BLaER1 treated with 17β-estradiol and CSF1 and Interleukin-3, amounts not matched to agents 10 nM and 100 nM (cell line): ENCODE results near the gene XPC.
"Not testable (repeated sequence)": the region's sequence is repeated elsewhere in the genome, so short reads cannot be mapped to it uniquely, and the experiment has no call there.

Source experiments
- H3K27ac ChIP-seq, 11 experiments: shearing (Covaris generic); formaldehyde crosslinking; 2 replicates each; pipeline ENCODE4 v1.8.1; 2022
- H3K27me3 ChIP-seq, 11 experiments: shearing (Covaris generic); formaldehyde crosslinking; 2 replicates each; pipeline ENCODE4 v1.8.1; 2022
- H3K36me3 ChIP-seq, 11 experiments: shearing (Covaris generic); formaldehyde crosslinking; 2 replicates each; pipeline ENCODE4 v1.8.1; 2022
- H3K4me1 ChIP-seq, 10 experiments: shearing (Covaris generic); formaldehyde crosslinking; 2 replicates each; pipeline ENCODE4 v1.8.1; 2022
- H3K4me2 ChIP-seq, 11 experiments: shearing (Covaris generic); formaldehyde crosslinking; 2 replicates each; pipeline ENCODE4 v1.8.1; 2022
- H3K4me3 ChIP-seq, 10 experiments: shearing (Covaris generic); formaldehyde crosslinking; 2 replicates each; pipeline ENCODE4 v1.8.1; 2022
- H3K9ac ChIP-seq, 11 experiments: shearing (Covaris generic); formaldehyde crosslinking; 2 replicates each; pipeline ENCODE4 v1.8.1; 2022
- H3K9me3 ChIP-seq, 11 experiments: shearing (Covaris generic); formaldehyde crosslinking; replicated peaks in 1 of 11; 2 replicates each; pipeline ENCODE4 v1.8.1; 2022
- H4K20me1 ChIP-seq, 11 experiments: shearing (Covaris generic); formaldehyde crosslinking; 2 replicates each; pipeline ENCODE4 v1.8.1; 2022
- Cebpa-rat ChIP-seq, 11 experiments: shearing (Covaris generic); IDR thresholded peaks; 2 replicates each; pipeline ENCODE4 v1.8.1; 2022

XPC gene

DNA sequence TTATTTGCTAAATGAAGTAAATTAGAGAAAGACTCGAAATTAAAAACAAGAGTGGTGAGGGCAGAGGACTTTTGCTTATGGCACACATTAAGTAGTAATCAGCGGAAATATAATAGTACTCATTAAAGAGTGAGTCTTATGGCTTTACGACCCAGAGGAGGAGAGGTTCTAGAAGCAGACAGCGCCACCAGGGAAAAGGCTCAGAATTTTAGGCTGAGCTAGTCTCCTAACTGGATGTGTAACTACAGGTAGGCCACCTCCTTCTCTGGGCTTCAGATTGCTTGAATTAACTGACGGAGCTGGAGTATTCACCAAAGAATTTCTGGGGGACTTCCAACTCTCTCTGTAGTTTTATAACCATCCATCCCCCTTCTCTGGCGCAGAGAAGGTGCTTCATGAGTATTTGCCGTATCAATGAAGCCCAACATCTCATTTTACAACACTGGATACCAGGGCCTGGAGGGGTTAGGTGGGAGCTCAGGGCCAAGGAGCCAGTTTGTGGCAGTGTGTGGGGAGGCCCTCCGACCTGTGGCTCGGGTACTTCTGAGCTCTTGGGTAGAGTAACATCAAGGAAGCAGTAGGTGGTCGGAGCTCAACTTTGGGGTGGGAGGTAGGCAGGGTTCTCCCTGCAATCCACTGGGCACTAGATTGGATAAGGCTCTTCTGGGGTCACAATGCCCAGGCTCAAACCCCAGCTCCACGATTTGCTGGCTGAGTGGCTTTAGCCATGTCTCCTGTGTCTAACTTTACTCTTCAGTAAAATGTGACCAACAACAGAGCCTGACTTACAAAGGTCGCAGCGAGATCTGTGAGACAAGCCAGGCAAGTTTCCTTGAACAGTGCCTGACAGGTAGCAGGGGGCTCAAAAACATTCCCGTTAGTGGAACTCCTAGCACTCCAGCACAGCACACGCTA, 54.8 kb downstream of the XPC start:
- peaks cover 38 to 66% (median 49%) of the 10 kb centered on the region in 11 experiments for H3K36me3 ChIP-seq
- H3K27ac ChIP-seq, result peak overlapping the region; percentile 92 to 99 (median 96); a peak in 21 of 22 replicates
- peaks cover 30 to 63% (median 41%) of the 10 kb centered on the region in 10 experiments for H3K4me1 ChIP-seq
- H3K4me3 ChIP-seq, result peak overlapping the region; percentile 82 to 99 (median 87)
- H3K9me3 ChIP-seq, result peaks cover 0 to 1% (median 0%) of the 10 kb centered on the region in 11 experiments; a peak in 2 of 22 replicates
- peak overlapping the region; percentile 92 to 99 (median 95) for H3K9ac ChIP-seq
- H4K20me1 ChIP-seq, result peaks cover 26 to 45% (median 35%) of the 10 kb centered on the region in 11 experiments; a peak in 21 of 22 replicates
- H3K27me3 ChIP-seq, result no peaks in the 10 kb centered on the region
- no peak for TF ChIP-seq Cebpa-rat (IDR thresholded peaks at IDR 0.05)
- peak overlapping the region; percentile 90 to 99 (median 94) for H3K4me2 ChIP-seq

DNA sequence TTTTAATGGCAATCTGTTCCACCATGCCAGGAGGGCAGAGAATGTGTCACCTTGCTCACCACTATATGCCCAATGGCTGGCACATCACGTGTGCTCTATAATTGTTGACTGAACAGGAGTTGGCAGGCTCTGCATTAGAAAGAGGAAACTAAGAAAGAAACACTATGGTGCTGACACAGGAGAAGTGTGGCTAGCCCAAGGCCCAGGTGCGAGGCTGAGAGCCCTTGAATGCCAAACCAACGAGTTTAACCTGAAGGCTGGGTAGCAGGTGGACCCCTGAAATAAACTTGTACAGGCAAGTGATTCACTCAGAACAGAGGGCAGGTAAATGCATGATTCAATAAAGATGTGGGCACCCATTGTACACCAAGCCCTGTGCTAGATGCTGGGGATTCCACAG, 56.1 kb downstream of the XPC start:
- Histone ChIP-seq H3K4me1 (peaks cover 27 to 53% (median 35%) of the 10 kb centered on the region in 10 experiments), H3K27me3 (no peaks in the 10 kb centered on the region), H3K9me3 (no peaks in the 10 kb centered on the region), H3K9ac (peak overlapping the region in 1 of 11 experiments; percentile 9; a peak in 1 of 22 replicates), H4K20me1 (peaks cover 16 to 44% (median 34%) of the 10 kb centered on the region in 11 experiments; a peak in 21 of 22 replicates), H3K4me2 (peak overlapping the region in 9 of 11 experiments; percentile 90 to 99 (median 94); a peak in 12 of 22 replicates), H3K27ac (no peak overlapping the region), H3K36me3 (peaks cover 29 to 66% (median 49%) of the 10 kb centered on the region in 11 experiments; a peak in 21 of 22 replicates), H3K4me3 (no peak overlapping the region)
- no peak for TF ChIP-seq Cebpa-rat (IDR thresholded peaks at IDR 0.05)

DNA sequence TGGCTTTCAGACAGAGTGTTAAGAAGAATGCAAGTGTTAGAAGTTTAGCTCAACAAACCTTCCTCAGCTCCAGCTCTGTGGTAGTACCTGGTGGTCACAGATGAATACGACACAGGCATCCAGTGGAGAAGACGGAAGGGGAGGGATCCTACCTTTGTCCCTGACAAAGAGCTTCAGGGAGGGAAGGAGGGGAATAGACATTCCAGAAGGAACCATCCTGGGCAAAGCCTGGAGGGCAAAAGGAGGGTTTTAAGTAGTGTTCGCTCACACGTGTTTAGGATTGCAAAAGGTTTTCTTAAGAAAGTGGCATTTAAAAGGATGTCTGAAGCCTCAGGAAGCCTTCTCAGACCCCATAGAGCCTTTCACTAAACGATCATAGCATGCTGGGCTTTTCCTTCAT, 56.5 kb downstream of the XPC start:
- H3K36me3 ChIP-seq, result peaks cover 28 to 66% (median 49%) of the 10 kb centered on the region in 11 experiments; a peak in 21 of 22 replicates
- H3K27ac ChIP-seq, result no peak overlapping the region
- no peaks in the 10 kb centered on the region for H3K27me3 ChIP-seq
- H3K4me2 ChIP-seq, result 0 out of 22 replicates have a peak overlapping the region, but pooled peaks of 1 of the 11 experiments have one; percentile 95
- no peak overlapping the region for H3K4me3 ChIP-seq
- TF ChIP-seq Cebpa-rat (IDR thresholded peaks at IDR 0.05), result no peak
- H3K9ac ChIP-seq, result peak overlapping the region in 1 of 11 experiments; percentile 9; a peak in 1 of 22 replicates
- H3K9me3 ChIP-seq, result no peaks in the 10 kb centered on the region
- peaks cover 12 to 40% (median 34%) of the 10 kb centered on the region in 11 experiments; a peak in 21 of 22 replicates for H4K20me1 ChIP-seq
- H3K4me1 ChIP-seq, result peaks cover 23 to 49% (median 31%) of the 10 kb centered on the region in 10 experiments

DNA sequence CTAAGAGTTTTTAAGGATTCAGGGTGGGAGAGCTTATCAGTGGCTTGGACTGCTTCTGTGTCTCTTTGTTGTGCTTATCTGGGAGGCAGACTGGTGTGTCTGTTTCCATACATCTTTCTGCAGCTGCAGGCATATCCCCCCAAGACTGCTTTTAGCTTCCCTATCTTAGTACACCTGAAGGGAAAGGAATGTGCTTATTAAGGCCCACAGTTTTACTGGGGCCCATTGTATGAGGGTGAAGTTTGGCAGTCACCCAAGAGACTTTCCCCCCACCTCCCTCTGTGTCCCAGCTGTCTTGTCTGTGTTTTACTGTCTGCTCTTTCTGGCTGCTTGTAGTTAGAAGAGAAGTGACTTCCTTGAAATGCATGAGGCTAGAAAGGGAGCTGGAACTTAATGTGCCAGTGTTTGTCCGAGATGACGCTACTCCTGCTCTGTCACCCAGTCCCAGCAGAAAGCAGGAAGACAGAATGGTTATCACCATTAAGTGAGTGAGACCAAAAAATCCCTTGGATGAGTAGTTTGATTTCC, 57.4 kb downstream of the XPC start:
- peaks cover 35 to 69% (median 56%) of the 10 kb centered on the region in 11 experiments for H3K36me3 ChIP-seq
- not testable (repeated sequence) for H3K27ac ChIP-seq, H3K4me2 ChIP-seq

DNA sequence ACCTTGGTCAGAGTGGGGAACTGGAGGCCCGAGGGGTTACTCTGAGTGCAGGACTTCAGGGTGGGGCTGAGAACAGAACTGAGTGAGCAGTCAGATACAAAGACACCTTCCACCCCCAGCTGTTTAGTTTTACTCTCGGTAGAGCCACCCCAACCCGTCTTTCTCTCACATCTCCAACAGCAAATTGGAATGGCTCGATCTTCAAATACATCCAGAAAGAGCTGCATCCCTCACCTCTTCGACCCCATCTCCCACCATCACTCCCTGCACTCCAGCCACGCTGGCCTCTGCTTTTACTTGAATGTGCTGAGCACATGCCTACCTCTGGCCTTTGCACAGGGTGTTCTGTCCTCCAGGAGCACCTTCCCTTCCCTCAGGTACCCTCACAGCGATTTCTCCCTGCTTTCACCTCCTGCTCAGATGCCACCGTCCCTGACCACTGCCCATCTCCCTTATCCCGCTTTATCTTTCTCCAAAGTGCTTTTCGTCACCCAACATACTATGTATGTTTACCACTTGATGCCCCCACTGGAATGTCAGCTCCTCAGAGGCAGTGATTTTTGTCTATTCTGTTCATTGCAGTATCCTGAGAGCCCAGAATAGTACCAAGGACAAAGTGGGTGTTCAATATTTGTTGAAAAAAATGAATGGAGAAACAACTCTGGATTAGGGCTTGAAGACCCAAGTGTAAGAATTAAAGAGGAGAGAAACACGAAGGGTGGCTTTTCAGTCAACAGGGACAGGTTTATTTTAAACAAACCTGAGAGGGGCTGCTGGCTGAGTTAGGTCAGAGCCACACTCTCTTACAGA, 58.1 kb downstream of the XPC start:
- Histone ChIP-seq H3K27ac (no peak overlapping the region), H4K20me1 (peaks cover 0 to 41% (median 19%) of the 10 kb centered on the region in 11 experiments; a peak in 13 of 22 replicates), H3K4me2 (no peak overlapping the region), H3K9me3 (no peaks in the 10 kb centered on the region), H3K27me3 (no peaks in the 10 kb centered on the region), H3K4me1 (peaks cover 12 to 38% (median 18%) of the 10 kb centered on the region in 10 experiments), H3K9ac (no peak overlapping the region), H3K4me3 (no peak overlapping the region), H3K36me3 (peaks cover 42 to 76% (median 63%) of the 10 kb centered on the region in 11 experiments)
- TF ChIP-seq Cebpa-rat (IDR thresholded peaks at IDR 0.05), result no peak

More for the DNA sequence above, 57.4 kb downstream of the XPC start:
- not testable (repeated sequence) for H3K27me3 ChIP-seq, H3K9me3 ChIP-seq, H3K4me3 ChIP-seq, H3K9ac ChIP-seq
- peaks cover 14 to 40% (median 22%) of the 10 kb centered on the region in 10 experiments for H3K4me1 ChIP-seq
- peaks cover 4 to 40% (median 26%) of the 10 kb centered on the region in 11 experiments; a peak in 20 of 22 replicates for H4K20me1 ChIP-seq

DNA sequence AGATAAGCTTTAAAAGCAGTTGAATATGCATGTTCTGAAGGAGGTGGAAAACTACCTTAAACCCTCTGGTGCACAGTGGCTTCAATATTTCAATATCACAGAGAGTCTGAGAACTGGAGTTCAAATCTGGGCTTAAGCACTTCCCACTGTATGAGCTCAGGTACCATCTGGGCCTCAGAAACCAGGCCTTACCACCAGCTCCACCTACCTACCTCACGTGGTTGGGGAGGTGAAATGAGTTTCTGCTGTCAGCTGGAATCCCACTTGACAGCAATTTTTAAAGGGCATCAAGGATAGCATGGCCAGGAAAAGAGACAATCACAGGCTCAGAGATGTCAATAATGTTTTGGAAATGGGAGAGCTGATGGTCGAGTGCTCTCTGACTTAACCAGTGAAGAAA, 58.8 kb downstream of the XPC start:
- Histone ChIP-seq H4K20me1 (peaks cover 0 to 41% (median 20%) of the 10 kb centered on the region in 11 experiments; a peak in 8 of 22 replicates), H3K36me3 (peaks cover 49 to 82% (median 70%) of the 10 kb centered on the region in 11 experiments), H3K27me3 (no peaks in the 10 kb centered on the region), H3K4me3 (no peak overlapping the region), H3K4me2 (no peak overlapping the region), H3K9me3 (no peaks in the 10 kb centered on the region), H3K9ac (peak overlapping the region in 1 of 11 experiments; percentile 27; a peak in 1 of 22 replicates), H3K4me1 (peaks cover 12 to 38% (median 18%) of the 10 kb centered on the region in 10 experiments), H3K27ac (no peak overlapping the region)
- no peak for TF ChIP-seq Cebpa-rat (IDR thresholded peaks at IDR 0.05)

DNA sequence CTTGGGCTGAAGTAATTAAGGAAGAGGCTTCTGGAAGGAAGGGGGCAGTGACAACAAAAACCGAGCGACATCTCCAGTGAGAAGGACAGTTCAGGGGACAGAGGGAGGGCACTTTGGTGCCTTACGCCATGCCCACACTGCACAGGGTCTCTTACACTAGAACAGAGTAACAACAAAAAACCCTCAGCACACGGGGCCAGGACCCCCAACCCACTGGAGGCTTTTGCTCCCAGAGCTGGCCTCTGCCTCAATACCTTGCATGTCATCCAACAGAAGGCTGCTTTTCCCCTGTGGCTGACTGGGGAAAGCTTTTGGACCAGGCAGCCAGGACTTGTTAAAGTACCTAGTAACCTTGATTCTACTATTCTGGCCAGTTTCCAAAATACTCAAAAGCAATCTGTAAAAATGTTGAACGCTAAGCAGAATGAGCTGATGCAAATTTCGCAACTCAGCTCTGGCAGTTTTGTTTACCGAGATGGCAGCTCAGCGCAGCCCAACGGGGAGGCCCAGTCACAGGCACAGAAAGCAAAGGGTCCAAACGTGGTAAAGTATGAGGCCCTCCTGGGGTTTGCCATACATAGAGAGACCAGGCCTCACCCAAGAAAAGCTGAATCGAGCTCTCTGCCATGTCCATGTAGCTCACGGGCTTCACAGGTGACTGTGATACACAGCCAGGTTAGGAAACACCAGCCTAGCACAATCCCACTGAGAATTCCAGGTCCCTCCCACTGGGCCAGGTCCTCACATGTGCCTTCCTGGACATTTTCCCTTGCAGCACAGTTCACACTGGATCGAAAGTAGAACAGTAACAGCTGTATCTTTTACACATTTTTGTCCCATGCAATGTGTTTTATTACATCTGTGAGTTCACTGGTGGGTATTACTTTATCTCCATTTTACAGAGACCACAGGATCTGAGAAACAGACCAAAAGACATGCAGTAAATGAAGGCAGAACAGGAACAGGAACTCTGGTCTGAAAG, 59.7 kb downstream of the XPC start:
- peaks cover 58 to 92% (median 79%) of the 10 kb centered on the region in 11 experiments for H3K36me3 ChIP-seq
- H3K4me1 ChIP-seq, result peaks cover 10 to 36% (median 16%) of the 10 kb centered on the region in 10 experiments
- H3K9me3 ChIP-seq, result no peaks in the 10 kb centered on the region
- no peaks in the 10 kb centered on the region for H3K27me3 ChIP-seq
- H3K27ac ChIP-seq, result no peak overlapping the region
- TF ChIP-seq Cebpa-rat (IDR thresholded peaks at IDR 0.05), result peak in 1 of 11 experiments; percentile 44; a peak in 1 of 22 replicates
- peaks cover 0 to 41% (median 26%) of the 10 kb centered on the region in 11 experiments; a peak in 9 of 22 replicates for H4K20me1 ChIP-seq
- H3K9ac ChIP-seq, result 0 out of 22 replicates have a peak overlapping the region, but pooled peaks of 3 of the 11 experiments have one; percentile 5 to 27 (median 11)
- peak overlapping the region in 3 of 11 experiments; percentile 13 to 18 (median 15); a peak in 2 of 22 replicates for H3K4me2 ChIP-seq
- H3K4me3 ChIP-seq, result no peak overlapping the region
